Stimulated activated CD8-positive, alpha-beta memory T cell treated with anti-CD3 and anti-CD28 coated beads, Interleukin-4, amount 100 ng/mL, for 48 hours (primary cell): ENCODE data around the gene GCNT2.
"Not testable (repeated sequence)": the region's sequence is repeated elsewhere in the genome, so short reads cannot be mapped to it uniquely, and the experiment has no call there.

Source experiments
- DNase-seq: peaks from one replicate; pipeline ENCODE4 v3.0.0-alpha.2; 2020

GCNT2 gene

GRCh38 chr6:10582774-10583508 is 61.8 kb downstream of the GCNT2 start:
- DNase-seq: no peak

- DNase-seq: no peak
Observed at GRCh38 chr6:10583509-10583901, 62.4 kb downstream of the GCNT2 start.

- DNase-seq: no peak
Observed at GRCh38 chr6:10584607-10585006, 63.5 kb downstream of the GCNT2 start.

GRCh38 chr6:10585209-10585845 is 64.2 kb downstream of the GCNT2 start:
- DNase-seq: no peak

GRCh38 chr6:10586302-10586701 is 65.2 kb downstream of the GCNT2 start:
- DNase-seq: no peak

- DNase-seq: no peak
Observed at GRCh38 chr6:10587656-10588406, 66.7 kb downstream of the GCNT2 start.

- DNase-seq: no peak
Observed at GRCh38 chr6:10588562-10589428, 67.6 kb downstream of the GCNT2 start.

- no peak for DNase-seq
Observed at GRCh38 chr6:10589429-10589727, 68.2 kb downstream of the GCNT2 start.

- DNase-seq: no peak
Observed at GRCh38 chr6:10589983-10590382, 68.8 kb downstream of the GCNT2 start.

- DNase-seq: no peak
Observed at GRCh38 chr6:10591422-10592160, 70.4 kb downstream of the GCNT2 start.

- DNase-seq: no peak
Observed at GRCh38 chr6:10595731-10596664, 74.8 kb downstream of the GCNT2 start.

GRCh38 chr6:10597499-10598001 is 76.4 kb downstream of the GCNT2 start:
- DNase-seq: no peak

- no peak for DNase-seq
Observed at GRCh38 chr6:10598084-10598960, 77.2 kb downstream of the GCNT2 start.

GRCh38 chr6:10599046-10599445 is 77.9 kb downstream of the GCNT2 start:
- DNase-seq: no peak

GRCh38 chr6:10600681-10601080 is 79.5 kb downstream of the GCNT2 start:
- not testable (repeated sequence) for DNase-seq

- DNase-seq: no peak
Observed at GRCh38 chr6:10603219-10603618, 82.1 kb downstream of the GCNT2 start.

- DNase-seq: no peak
Observed at GRCh38 chr6:10609038-10609437, 87.9 kb downstream of the GCNT2 start.

- no peak for DNase-seq
Observed at GRCh38 chr6:10610289-10610688, 89.1 kb downstream of the GCNT2 start.

- DNase-seq: no peak
Observed at GRCh38 chr6:10612161-10612560, 91.0 kb downstream of the GCNT2 start.

- no peak for DNase-seq
Observed at GRCh38 chr6:10613077-10613476, 91.9 kb downstream of the GCNT2 start.
